ENCODE measurements around the gene PPP4R3A. TPM values are rescaled to one million over a fixed set of nuclear protein-coding genes. Genes with fewer than 3 reads are reported as not detected.
"Not testable (repeated sequence)": the region's sequence is repeated elsewhere in the genome, so short reads cannot be mapped to it uniquely, and the experiment has no call there.

The PPP4R3A gene
- total RNA-seq, 2 experiments from 2014 or later: 114 to 118 TPM

DNA sequence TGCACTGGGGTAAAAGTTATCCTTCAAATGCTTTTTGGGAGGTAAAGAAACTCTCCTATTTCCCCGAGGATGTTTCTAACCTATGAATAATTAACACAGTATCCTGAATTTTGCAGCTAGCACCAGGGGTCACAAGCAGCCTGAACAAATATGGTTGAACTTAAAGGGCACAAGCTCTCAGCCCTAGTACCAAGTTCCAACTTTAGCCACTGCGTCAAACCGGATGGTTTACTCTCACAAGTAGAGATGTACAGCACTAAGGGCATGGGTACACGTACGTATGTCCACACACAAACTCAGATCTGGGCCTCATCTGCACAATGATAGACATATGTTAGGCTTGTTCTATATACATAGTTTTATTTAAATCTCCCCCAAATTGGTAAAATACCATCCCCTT lies 97.2 kb downstream of the PPP4R3A start:
- intact Hi-C loops (cut with micrococcal nuclease): loop anchor here (10.0 kb wide), 1 partner anchor 1458 kb away; the partner anchor contains the start of genes EFCAB11 and TDP1
- Mint-ChIP-seq H3K4me1 (ENCODE audit: low read depth) (peaks cover 73% of the 10 kb centered on the region), H3K4me3 (peak overlapping the region; percentile 98), H3K9me3 (no peaks in the 10 kb centered on the region), H3K36me3 (ENCODE audit: low read depth) (peaks cover 44% of the 10 kb centered on the region), H3K27ac (peak overlapping the region; percentile 100), H3K27me3 (ENCODE audit: low read depth) (no peaks in the 10 kb centered on the region)
- DNase-seq: no peak
- CTCF ChIA-PET: interaction anchor here (0.9 to 9.5 kb wide), 4 partner anchors 13 to 90 kb away, joined by 4 to 99 read pairs (median 49); no protein-coding TSS in a partner anchor

DNA sequence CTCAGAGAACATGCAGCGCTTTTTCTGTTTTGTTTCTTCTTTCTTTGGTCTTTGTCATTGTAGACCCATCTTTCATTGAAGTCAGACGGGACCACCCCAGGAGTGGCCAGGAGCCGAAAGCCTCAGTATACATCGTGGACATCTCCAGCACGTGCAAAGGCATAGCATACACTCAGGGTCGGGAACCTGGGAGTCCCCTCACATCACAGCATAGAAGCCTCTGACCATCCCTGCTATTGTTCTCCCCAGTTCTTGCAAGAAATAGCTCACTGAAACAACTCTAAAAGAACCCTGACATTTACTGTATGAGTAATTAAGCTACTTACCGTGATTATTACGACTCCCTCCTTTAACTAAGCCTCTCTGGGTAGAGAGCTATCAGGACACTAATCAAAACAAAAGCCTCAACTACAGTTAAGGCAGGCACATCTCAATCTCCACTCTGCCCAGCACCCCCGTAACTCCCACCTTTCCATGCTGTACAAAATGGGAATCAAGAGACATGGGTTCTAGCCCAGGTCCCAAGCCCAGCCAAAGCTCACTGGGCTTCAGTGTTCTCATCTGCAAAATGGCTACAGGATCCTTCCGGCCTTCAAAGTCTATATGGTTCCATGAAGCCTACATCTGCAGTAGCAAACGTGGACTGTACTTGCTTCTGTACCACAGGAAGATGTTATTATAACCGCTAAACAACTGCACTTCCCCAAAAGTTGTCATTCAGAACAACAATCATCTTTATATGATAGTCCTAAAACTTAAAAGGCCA lies 99.2 kb downstream of the PPP4R3A start:
- peak overlapping the region; percentile 95 for H3K27ac Mint-ChIP-seq
- H3K36me3 Mint-ChIP-seq (ENCODE audit: low read depth): peaks cover 50% of the 10 kb centered on the region
- H3K9me3 Mint-ChIP-seq: no peaks in the 10 kb centered on the region
- CTCF ChIA-PET: interaction anchor here (0.7 to 9.5 kb wide), 11 partner anchors 9 to 696 kb away, joined by 3 to 99 read pairs (median 4); no protein-coding TSS in a partner anchor
- H3K4me3 Mint-ChIP-seq: peak overlapping the region; percentile 53
- peak; percentile 62 for DNase-seq
- H3K4me1 Mint-ChIP-seq (ENCODE audit: low read depth): peaks cover 91% of the 10 kb centered on the region
- no peaks in the 10 kb centered on the region for H3K27me3 Mint-ChIP-seq (ENCODE audit: low read depth)
- intact Hi-C loops (cut with micrococcal nuclease): loop anchor here (1.0 to 10.0 kb wide), 7 partner anchors 7 to 1456 kb away; partner anchors contain the start of genes EFCAB11 and TDP1

DNA sequence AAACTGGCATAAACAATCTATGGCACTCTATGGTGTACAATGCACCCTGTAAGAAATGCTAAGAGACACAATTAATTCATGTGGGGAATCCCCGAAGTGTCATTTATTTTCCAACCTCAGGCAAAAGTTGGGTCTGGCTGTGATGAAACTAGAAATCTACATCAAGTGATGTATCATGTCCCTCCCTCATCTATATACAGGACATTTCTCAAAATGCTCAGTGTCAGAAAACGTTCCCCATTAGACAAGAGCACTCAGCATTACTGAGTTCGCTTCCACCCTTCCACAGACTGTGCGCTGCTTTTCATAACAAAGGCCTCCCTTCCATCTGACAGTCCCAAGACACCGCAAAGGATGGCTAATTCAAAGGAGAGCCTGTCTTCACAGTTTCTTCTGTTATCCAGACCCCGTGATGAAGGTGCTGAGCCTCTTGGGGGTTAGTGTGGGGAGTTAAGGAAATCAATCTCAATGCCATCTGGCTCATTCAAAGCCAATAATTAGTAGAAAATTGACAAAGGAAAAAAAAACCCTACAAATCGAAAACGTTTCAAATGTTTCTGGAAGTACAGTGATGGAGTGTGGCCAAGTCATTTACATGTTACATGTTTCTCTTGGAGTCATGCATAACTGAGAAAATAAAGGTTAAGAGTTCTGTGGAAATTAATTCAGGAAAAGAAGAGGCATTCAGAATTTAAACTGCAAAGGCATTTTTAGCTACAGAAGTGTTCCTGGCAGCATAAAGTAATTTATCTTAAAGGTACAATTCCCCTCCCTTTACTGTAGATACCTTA lies 100.0 kb downstream of the PPP4R3A start:
- Mint-ChIP-seq H3K9me3 (no peaks in the 10 kb centered on the region), H3K27ac (peak overlapping the region; percentile 95), H3K36me3 (ENCODE audit: low read depth) (peaks cover 49% of the 10 kb centered on the region), H3K27me3 (ENCODE audit: low read depth) (no peaks in the 10 kb centered on the region), H3K4me1 (ENCODE audit: low read depth) (peaks cover 94% of the 10 kb centered on the region), H3K4me3 (peak overlapping the region; percentile 53)
- peak; percentile 68 for DNase-seq
- CTCF ChIA-PET: interaction anchor here (0.8 to 9.5 kb wide), 7 partner anchors 10 to 697 kb away, joined by 3 to 99 read pairs (median 8); no protein-coding TSS in a partner anchor
- intact Hi-C loops (cut with micrococcal nuclease): loop anchor here (1.0 to 10.0 kb wide), 7 partner anchors 8 to 1455 kb away; partner anchors contain the start of genes EFCAB11 and TDP1

DNA sequence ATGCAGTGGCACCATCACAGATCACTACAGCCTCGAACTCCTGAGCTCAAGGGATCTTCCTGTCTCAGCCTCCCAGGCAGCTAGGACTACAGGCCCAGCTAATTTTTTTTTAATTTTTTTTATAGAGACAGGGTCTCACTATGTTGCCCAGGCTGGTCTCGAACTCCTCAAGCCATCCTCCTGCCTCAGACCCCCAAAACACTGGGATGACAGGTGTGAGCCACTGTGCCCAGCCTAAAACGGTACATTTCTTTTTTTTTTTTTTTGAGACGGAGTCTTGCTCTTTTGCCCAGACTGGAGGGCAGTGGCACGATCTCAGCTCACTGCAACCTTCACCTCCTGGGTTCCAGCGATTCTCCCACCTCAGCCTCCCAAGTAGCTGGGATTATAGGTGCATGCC lies 100.9 kb downstream of the PPP4R3A start:
- H3K4me1 Mint-ChIP-seq (ENCODE audit: low read depth): peaks cover 94% of the 10 kb centered on the region
- intact Hi-C loops (cut with micrococcal nuclease); H3K4me3 Mint-ChIP-seq; H3K9me3 Mint-ChIP-seq; H3K27me3 Mint-ChIP-seq (ENCODE audit: low read depth); DNase-seq: not testable (repeated sequence)
- peaks cover 41% of the 10 kb centered on the region for H3K36me3 Mint-ChIP-seq (ENCODE audit: low read depth)
- peak overlapping the region; percentile 95 for H3K27ac Mint-ChIP-seq
- CTCF ChIA-PET: interaction anchor here (0.6 to 1.4 kb wide), 4 partner anchors 11 to 91 kb away, joined by 3 to 6 read pairs (median 3); no protein-coding TSS in a partner anchor

Other genes starting within 250 kb of the PPP4R3A start
- gene CCDC88C, start 92.5 kb downstream of the PPP4R3A start, total RNA-seq: 10 to 100 TPM; 76.0 to 83.3 TPM
- under 1 TPM; 0.20 to 0.26 TPM for gene CATSPERB, start 221.8 kb upstream of the PPP4R3A start, total RNA-seq